Measurements from ENCODE around the gene PRR15L.

The PRR15L gene

DNA sequence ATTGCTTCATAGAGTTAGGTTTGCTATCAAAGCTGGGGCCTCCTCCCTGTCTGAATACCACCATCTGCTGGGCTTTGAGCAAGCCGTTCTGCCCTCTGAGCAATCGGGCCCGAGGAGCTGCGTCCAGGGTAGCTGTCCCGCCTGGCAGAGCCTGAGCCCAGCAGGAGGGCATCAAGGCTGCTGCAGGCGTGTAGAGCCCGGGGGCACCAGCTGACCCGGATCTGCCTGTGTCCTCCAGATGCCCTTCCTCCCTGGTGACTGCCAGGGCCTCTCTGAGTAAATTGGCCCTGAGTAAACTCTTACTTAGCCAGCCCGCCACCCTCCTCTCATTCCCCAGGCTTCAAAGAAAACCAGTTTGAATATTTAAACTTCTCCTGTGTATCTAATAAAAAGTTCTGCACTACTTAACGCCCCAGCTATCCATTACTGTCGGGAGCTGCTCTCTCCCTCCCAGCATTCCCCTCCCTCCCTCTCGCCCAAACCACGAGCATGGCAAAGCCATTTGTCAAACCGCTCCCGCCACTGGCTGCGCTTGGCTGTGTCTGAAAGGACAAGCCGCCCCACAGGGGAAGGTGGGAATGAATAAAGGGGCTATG is 29.7 kb upstream of the PRR15L start:
- TF ChIP-seq, protein P1, sequence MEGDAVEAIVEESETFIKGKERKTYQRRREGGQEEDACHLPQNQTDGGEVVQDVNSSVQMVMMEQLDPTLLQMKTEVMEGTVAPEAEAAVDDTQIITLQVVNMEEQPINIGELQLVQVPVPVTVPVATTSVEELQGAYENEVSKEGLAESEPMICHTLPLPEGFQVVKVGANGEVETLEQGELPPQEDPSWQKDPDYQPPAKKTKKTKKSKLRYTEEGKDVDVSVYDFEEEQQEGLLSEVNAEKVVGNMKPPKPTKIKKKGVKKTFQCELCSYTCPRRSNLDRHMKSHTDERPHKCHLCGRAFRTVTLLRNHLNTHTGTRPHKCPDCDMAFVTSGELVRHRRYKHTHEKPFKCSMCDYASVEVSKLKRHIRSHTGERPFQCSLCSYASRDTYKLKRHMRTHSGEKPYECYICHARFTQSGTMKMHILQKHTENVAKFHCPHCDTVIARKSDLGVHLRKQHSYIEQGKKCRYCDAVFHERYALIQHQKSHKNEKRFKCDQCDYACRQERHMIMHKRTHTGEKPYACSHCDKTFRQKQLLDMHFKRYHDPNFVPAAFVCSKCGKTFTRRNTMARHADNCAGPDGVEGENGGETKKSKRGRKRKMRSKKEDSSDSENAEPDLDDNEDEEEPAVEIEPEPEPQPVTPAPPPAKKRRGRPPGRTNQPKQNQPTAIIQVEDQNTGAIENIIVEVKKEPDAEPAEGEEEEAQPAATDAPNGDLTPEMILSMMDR (IDR thresholded peaks at IDR 0.05; ENCODE audit: insufficient read depth, low read depth, low read length, missing control alignments), result no peak
- DNase-seq (ENCODE audit: low read depth), result no peak
- H3K4me3 ChIP-seq (ENCODE audit: low read length), result no peak overlapping the region

DNA sequence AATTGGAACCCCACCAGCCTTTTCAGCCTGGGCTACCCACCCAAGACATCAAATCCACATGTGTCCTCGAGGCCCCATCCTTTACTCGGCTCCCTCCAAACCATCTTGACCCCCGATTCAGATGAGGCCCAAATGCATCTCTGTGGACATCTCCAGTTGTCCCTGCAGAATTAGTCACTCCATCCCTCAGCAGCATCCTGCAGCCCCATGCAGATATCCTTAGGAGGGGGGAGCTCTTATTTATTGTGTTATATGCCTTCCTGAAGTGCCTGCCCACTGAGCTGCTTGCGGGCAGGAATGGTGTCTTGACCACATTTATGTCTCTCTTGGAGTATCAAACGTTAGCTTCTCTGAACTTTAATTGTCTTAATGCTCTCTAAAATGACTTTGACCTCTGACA is 28.8 kb upstream of the PRR15L start:
- TF ChIP-seq, protein P1 (IDR thresholded peaks at IDR 0.05; ENCODE audit: insufficient read depth, low read depth, low read length, missing control alignments), result no peak
- DNase-seq (ENCODE audit: low read depth), result no peak
- H3K4me3 ChIP-seq (ENCODE audit: low read length), result no peak overlapping the region

DNA sequence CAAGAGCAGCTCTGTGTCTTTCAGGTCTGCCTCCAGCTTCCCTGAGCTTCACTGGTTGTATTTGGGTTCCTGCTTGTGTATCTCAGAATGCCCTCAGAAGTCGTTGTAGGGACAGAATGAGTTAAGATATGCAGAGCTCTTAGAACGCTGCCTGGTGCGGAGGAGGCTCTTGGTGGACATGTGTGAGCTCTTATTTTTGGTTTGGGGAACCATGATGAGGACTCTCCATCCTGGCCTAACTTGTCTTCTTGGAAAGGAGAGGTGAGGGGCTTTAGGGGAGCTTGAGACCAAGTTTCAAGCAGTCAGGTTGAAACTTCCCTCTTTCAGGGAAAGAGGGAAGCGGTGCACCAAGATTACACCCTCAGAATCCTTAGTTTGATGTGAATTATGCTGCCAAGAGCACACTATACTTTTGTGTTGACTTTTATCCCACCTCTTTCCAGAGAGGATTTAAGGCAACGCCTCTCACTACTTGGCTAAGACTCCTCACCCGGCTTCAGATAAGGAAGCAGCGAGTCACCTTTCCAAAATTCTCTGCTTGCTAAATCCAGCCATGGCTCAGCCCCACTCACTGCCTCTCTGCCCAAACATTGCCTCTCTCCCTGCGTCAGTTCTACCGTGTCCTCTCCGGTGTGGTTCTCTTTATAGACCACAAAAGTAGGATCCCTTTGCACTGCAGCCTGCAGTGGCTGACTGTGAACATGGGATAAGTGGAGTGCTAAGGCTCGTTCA is 26.0 kb upstream of the PRR15L start:
- no peak for DNase-seq (ENCODE audit: low read depth)
- TF ChIP-seq, protein P1 (IDR thresholded peaks at IDR 0.05; ENCODE audit: insufficient read depth, low read depth, low read length, missing control alignments), result no peak
- no peak overlapping the region for H3K4me3 ChIP-seq (ENCODE audit: low read length)

DNA sequence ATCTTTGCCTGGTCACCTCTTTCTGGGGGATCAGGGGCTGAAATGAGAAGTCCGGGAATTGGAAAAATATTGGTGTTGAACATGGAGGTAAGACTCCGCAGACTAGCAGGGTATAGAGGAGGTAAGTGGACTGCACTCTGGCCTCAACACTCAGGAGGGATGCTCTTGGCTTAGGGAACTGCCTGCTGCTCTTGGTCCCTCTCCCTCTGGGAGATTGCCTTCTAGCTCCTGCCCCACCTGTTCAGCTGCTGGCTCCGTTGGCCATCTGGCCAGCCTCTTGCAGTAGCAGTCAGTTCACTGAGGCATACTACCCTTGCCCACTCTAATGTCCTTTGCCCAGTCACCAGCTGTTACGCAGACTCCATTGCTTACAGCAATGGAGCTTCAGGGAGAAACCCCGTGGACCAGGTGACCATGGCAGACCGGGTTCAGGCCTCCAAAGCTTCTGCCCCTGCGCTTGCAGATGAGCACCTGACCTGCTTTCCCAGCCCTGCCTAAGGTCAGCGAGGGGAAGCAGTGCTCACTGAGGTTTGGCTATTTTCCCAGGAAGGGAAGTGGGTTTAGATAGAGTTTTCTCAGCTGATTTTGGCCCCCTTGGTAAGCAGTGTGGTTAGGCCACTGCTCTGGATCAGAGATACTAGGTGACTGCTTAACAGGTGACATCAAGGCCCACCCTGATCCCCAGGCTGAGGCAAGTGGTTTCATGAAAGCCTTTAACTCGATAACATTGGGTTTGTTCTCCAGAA is 25.1 kb upstream of the PRR15L start:
- TF ChIP-seq, protein P1 (IDR thresholded peaks at IDR 0.05; ENCODE audit: insufficient read depth, low read depth, low read length, missing control alignments), result no peak
- H3K4me3 ChIP-seq (ENCODE audit: low read length), result no peak overlapping the region
- DNase-seq (ENCODE audit: low read depth), result no peak

DNA sequence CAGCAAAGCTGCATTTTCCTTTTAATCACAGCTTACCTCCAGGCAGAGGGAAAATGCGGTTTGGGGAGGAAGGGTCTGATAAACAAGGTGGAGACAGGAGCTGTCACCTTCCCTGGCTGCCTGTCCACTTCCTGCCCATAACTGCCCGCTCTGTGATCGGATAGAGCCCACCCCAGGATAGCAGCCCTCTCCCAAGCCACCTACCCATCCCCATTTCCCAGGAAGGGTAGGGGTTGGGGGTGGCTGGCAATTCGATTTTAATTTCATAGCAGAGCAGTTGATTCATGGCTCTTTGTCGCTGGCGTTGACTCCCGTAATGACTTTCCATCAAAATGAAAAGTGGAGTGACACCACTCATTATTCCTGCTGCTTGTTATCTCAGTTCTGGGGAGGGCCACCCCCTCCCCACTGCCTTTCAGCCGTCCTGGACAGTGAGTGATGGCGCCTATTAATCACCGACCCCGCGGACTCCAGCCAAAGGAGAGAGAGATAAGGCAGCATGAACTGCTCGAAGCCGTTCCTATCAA is 24.5 kb upstream of the PRR15L start:
- TF ChIP-seq, protein P1 (IDR thresholded peaks at IDR 0.05; ENCODE audit: insufficient read depth, low read depth, low read length, missing control alignments), result no peak
- no peak overlapping the region for H3K4me3 ChIP-seq (ENCODE audit: low read length)
- DNase-seq (ENCODE audit: low read depth), result no peak

DNA sequence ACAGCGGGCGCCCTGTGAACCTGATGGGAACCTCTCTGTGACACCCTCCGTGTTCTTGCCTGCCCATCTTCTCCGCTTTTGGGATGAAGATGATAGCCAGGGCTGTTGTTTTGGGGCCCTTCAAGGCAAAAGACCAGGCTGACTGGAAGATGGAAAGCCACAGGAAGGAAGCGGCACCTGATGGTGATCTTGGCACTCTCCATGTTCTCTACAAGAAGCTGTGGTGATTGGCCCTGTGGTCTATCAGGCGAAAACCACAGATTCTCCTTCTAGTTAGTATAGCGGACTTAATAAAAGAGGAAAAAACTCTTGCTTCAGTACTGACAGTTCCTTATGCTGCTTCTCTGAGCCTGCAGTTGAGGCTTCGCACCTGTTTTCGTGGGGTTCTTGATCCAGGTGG is 23.8 kb upstream of the PRR15L start:
- TF ChIP-seq, protein P1 (IDR thresholded peaks at IDR 0.05; ENCODE audit: insufficient read depth, low read depth, low read length, missing control alignments), result no peak
- DNase-seq (ENCODE audit: low read depth), result no peak
- H3K4me3 ChIP-seq (ENCODE audit: low read length), result no peak overlapping the region

Data from epithelial cell of esophagus (primary cell).